B cell (primary cell): ENCODE results near the gene UNC5C. TPM values are rescaled to one million over a fixed set of nuclear protein-coding genes. Genes with fewer than 3 reads are reported as not detected.

ENCODE experiments used
- ATAC-seq: fragments of 200-7000 bp; cut with Tn5 transposase; one replicate; pipeline ENCODE4 v1.10.0; 2021; ENCODE audit warnings: low read depth, mild to moderate bottlenecking, moderate number of reproducible peaks, moderate library complexity
- CTCF ChIA-PET: fragments of 350-600 bp; sonication (Branson Sonifier 250); formaldehyde crosslinking; loops from one replicate; lab custom pipeline; 2021; ENCODE audit warnings: antibody characterized with exemption, inconsistent platforms; lab: Charles Lee
- POLR2A ChIA-PET: fragments of 350-600 bp; sonication (Branson Sonifier 250); formaldehyde crosslinking; loops from one replicate; lab custom pipeline; 2021; ENCODE audit warnings: antibody characterized with exemption; lab: Charles Lee
- DNase-seq: peaks from one replicate; pipeline ENCODE4 v3.0.0; 2013
- H2AFZ ChIP-seq: 2 replicates; pipeline ENCODE4 v1.6.1; 2012; ENCODE audit warnings: mild to moderate bottlenecking, low read depth, low read length; ENCODE audit not compliant: insufficient read depth, poor library complexity, severe bottlenecking
- H3K27ac ChIP-seq, 2 donors: 1 replicate in 1 of 2; 2 replicates in 1 of 2; pipeline ENCODE4 v1.5.1; 2012 to 2013; ENCODE audit warnings: low read length in 2 of 2, mild to moderate bottlenecking in 2 of 2, moderate library complexity in 1 of 2
- H3K27me3 ChIP-seq, 4 experiments: fragments of 200-600 bp in 1 of 4; sonication (generic) in 1 of 4; replicated peaks in 1 of 4; 1 replicate in 2 of 4; 2 replicates in 2 of 4; pipeline versions ENCODE4 v1.6.1 to v1.7.0; 2013 to 2016; ENCODE audit warnings: low read length in 3 of 4, mild to moderate bottlenecking in 2 of 4, mixed read lengths in 1 of 4, moderate library complexity in 1 of 4; ENCODE audit not compliant: insufficient read depth in 4 of 4, control insufficient read depth in 3 of 4; ENCODE audit errors: control extremely low read depth in 1 of 4
- H3K36me3 ChIP-seq, 2 experiments: replicated peaks in 1 of 2; 1 replicate in 1 of 2; 2 replicates in 1 of 2; pipeline versions ENCODE4 v1.6.1 to v1.7.1; 2013; ENCODE audit warnings: low read length in 1 of 2; ENCODE audit not compliant: insufficient read depth in 2 of 2, control insufficient read depth in 1 of 2; ENCODE audit errors: control extremely low read depth in 1 of 2, extremely low read depth in 1 of 2
- H3K4me1 ChIP-seq, 2 donors: fragments of 200-600 bp in 1 of 2; sonication (generic) in 1 of 2; 1 replicate in 1 of 2; 2 replicates in 1 of 2; pipeline versions ENCODE4 v1.5.1 to v1.6.1; 2013 to 2017; ENCODE audit warnings: low read length in 2 of 2; ENCODE audit not compliant: control insufficient read depth in 2 of 2, insufficient read depth in 2 of 2
- H3K4me2 ChIP-seq: replicated peaks from 2 replicates; pipeline ENCODE3; 2012; ENCODE audit warnings: mild to moderate bottlenecking, low read depth, low read length; ENCODE audit not compliant: poor library complexity, severe bottlenecking
- H3K4me3 ChIP-seq, 5 experiments: fragments of 200-600 bp in 1 of 5; sonication (generic) in 1 of 5; 1 replicate in 3 of 5; 2 replicates in 2 of 5; pipeline versions ENCODE4 v1.5.1 to v1.7.0; 2011 to 2016; ENCODE audit warnings: low read length in 4 of 5, mild to moderate bottlenecking in 4 of 5, low read depth in 2 of 5, control low read depth in 1 of 5, moderate library complexity in 1 of 5; ENCODE audit not compliant: insufficient read depth in 1 of 5; ENCODE audit errors: control extremely low read depth in 1 of 5, extremely low read depth in 1 of 5
- H3K79me2 ChIP-seq: fragments of 200-600 bp; sonication (generic); one replicate; pipeline ENCODE4 v1.6.0; 2016; ENCODE audit warnings: low read length; ENCODE audit not compliant: control insufficient read depth, insufficient read depth
- H3K9ac ChIP-seq: fragments of 200-600 bp; sonication (generic); 2 replicates; pipeline ENCODE4 v1.6.1; 2017; ENCODE audit warnings: mild to moderate bottlenecking, low read length, moderate library complexity
- H3K9me3 ChIP-seq, 3 donors: one replicate each; pipeline versions ENCODE4 v1.6.1 to v1.7.1; 2013; ENCODE audit warnings: low read length in 2 of 3; ENCODE audit not compliant: control insufficient read depth in 2 of 3, insufficient read depth in 1 of 3; ENCODE audit errors: control extremely low read depth in 1 of 3
- H4K20me1 ChIP-seq: 2 replicates; pipeline ENCODE4 v1.6.0; 2012; ENCODE audit warnings: mild to moderate bottlenecking, low read length; ENCODE audit not compliant: insufficient read depth, control insufficient read depth, poor library complexity, severe bottlenecking
- H3K27ac Mint-ChIP-seq: one replicate; pipeline ENCODE4 v1.8.0; 2021; ENCODE audit warnings: mixed read lengths
- H3K27me3 Mint-ChIP-seq: one replicate; pipeline ENCODE4 v1.8.0; 2021; ENCODE audit warnings: mixed read lengths
- H3K4me1 Mint-ChIP-seq: one replicate; pipeline ENCODE4 v1.8.0; 2021; ENCODE audit warnings: mixed read lengths
- H3K4me3 Mint-ChIP-seq: one replicate; pipeline ENCODE4 v1.8.0; 2021; ENCODE audit warnings: mixed read lengths
- H3K9me3 Mint-ChIP-seq: one replicate; pipeline ENCODE4 v1.8.0; 2022; ENCODE audit warnings: mixed read lengths; ENCODE audit not compliant: insufficient read depth
- EZH2 ChIP-seq: IDR thresholded peaks from 2 replicates; pipeline ENCODE4 v1.6.1; 2012; ENCODE audit warnings: borderline replicate concordance, low read depth, mild to moderate bottlenecking, moderate library complexity, low read length; ENCODE audit not compliant: insufficient read depth, poor library complexity, severe bottlenecking
- WGBS: methylation state at CpG from one replicate; pipeline ENCODE4 v1.1.5; 2013; ENCODE audit warnings: missing lambda C conversion rate; ENCODE audit not compliant: insufficient coverage; 5-methylcytosine and 5-hydroxymethylcytosine counted together
- intact Hi-C: fragments of 100-400 bp; cut with micrococcal nuclease; formaldehyde crosslinking; loops from one replicate; pipeline ENCODE4 v1.10.0; 2022
- polyA plus RNA-seq: library from polyadenylated mRNA; depleted of rRNA; stranded (reverse); fragments of >200 nt; gene quantifications from 2 replicates; pipeline ENCODE4 v1.2.3, GENCODE V29; 2012
- total RNA-seq, 2 donors: library from RNA; stranded (reverse); fragments of 120-200 nt in 1 of 2; gene quantifications; 1 replicate in 1 of 2; 2 replicates in 1 of 2; pipeline versions ENCODE4 v1.2.3 to v1.2.4, GENCODE V29; 2013 to 2022
- TF ChIP-seq, protein P1 (sequence below): fragments of 200-600 bp; IDR thresholded peaks from one replicate; pipeline ENCODE4 v1.8.0; 2022; ENCODE audit warnings: antibody characterized with exemption, mild to moderate bottlenecking

The UNC5C gene
- total and polyA plus RNA-seq, 2 donors (not counting 1 experiment from before 2014, with no cell fraction given): not detected

DNA sequence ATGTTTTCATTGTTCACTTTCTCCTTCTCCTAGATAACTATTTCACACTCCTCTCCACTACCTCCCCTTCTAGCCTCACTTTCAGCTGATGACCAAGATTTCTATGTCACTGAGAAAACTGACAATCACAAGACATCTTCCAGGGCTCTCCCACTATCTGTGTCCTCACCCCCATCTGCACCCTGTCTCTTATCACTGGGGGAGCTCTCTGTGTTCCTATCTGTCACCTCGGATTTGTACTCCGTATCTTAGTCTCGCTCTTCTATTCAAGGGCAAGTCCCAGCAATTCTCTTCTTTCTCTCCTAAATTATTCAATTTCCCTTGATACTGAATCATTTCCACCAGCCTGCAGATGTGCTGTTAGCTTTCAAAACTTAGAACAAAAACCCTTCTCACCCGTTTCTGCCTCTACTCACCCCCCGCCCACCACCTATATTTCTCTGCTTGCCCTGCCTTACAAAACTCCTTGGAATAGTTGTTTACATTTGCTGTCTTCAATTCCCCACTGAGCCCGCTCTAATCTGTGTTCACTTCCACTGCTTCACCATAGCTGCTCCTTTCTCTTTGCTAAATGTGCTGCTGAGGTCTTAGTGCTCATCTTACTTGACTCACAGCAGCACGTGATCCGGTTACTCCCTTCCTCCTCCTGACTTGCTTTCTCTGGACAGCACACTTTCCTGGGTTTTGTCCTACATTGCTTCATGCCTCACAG, 293.2 kb downstream of the UNC5C start:
- no peaks in the 10 kb centered on the region for H3K9me3 Mint-ChIP-seq
- no peak overlapping the region for H3K27ac Mint-ChIP-seq
- H3K27me3 ChIP-seq: no peaks in the 10 kb centered on the region
- H3K4me3 Mint-ChIP-seq: no peak overlapping the region
- no peaks in the 10 kb centered on the region for H3K9me3 ChIP-seq
- H3K36me3 ChIP-seq: no peaks in the 10 kb centered on the region
- CTCF ChIA-PET: no interaction called here
- H4K20me1 ChIP-seq: no peaks in the 10 kb centered on the region
- WGBS: 91% methylated on average over 8 of the region's 8 CpGs
- H3K4me1 ChIP-seq: no peaks in the 10 kb centered on the region
- no peak overlapping the region for H2AFZ ChIP-seq
- H3K4me1 Mint-ChIP-seq: no peaks in the 10 kb centered on the region
- POLR2A ChIA-PET: no interaction called here
- DNase-seq (no peak), ATAC-seq (no peak)
- intact Hi-C loops: no loop called here
- TF ChIP-seq, protein P1, sequence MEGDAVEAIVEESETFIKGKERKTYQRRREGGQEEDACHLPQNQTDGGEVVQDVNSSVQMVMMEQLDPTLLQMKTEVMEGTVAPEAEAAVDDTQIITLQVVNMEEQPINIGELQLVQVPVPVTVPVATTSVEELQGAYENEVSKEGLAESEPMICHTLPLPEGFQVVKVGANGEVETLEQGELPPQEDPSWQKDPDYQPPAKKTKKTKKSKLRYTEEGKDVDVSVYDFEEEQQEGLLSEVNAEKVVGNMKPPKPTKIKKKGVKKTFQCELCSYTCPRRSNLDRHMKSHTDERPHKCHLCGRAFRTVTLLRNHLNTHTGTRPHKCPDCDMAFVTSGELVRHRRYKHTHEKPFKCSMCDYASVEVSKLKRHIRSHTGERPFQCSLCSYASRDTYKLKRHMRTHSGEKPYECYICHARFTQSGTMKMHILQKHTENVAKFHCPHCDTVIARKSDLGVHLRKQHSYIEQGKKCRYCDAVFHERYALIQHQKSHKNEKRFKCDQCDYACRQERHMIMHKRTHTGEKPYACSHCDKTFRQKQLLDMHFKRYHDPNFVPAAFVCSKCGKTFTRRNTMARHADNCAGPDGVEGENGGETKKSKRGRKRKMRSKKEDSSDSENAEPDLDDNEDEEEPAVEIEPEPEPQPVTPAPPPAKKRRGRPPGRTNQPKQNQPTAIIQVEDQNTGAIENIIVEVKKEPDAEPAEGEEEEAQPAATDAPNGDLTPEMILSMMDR: no peak
- TF ChIP-seq EZH2: no peak
- H3K79me2 ChIP-seq: no peaks in the 10 kb centered on the region
- no peak overlapping the region for H3K4me2 ChIP-seq
- no peak overlapping the region for H3K9ac ChIP-seq
- H3K27ac ChIP-seq: no peak overlapping the region
- H3K4me3 ChIP-seq: no peak overlapping the region
- no peaks in the 10 kb centered on the region for H3K27me3 Mint-ChIP-seq

DNA sequence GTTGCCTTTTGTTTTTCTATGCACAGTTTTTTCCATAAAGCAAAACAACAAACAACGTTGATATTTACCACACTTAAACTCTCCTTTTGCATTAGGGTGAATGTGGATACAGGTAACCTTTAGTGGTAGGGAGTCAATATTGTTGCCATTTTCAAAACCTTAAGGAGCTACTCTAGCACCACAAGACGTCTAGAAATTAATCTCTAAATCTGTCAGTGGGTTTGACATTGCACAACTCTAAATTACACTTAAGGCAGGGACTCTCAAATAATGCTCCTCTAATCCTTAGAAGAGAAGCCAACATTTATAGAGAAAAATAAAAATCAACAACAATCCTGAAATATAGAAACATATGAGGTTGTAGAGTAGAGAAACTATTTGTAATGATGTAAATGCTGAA, 297.2 kb downstream of the UNC5C start:
- Histone ChIP-seq H3K4me2 (no peak overlapping the region), H3K79me2 (no peaks in the 10 kb centered on the region), H4K20me1 (no peaks in the 10 kb centered on the region), H3K36me3 (no peaks in the 10 kb centered on the region), H3K9me3 (no peaks in the 10 kb centered on the region), H2AFZ (no peak overlapping the region), H3K9ac (no peak overlapping the region), H3K27me3 (no peaks in the 10 kb centered on the region), H3K27ac (no peak overlapping the region), H3K4me3 (no peak overlapping the region), H3K4me1 (no peaks in the 10 kb centered on the region)
- no peak overlapping the region for H3K4me3 Mint-ChIP-seq
- TF ChIP-seq, protein P1: no peak
- TF ChIP-seq EZH2: no peak
- CTCF ChIA-PET: no interaction called here
- no CpG with 5 or more reads among the region's 2 CpGs for WGBS
- H3K4me1 Mint-ChIP-seq: no peaks in the 10 kb centered on the region
- no peaks in the 10 kb centered on the region for H3K27me3 Mint-ChIP-seq
- intact Hi-C loops: no loop called here
- no peak for ATAC-seq
- no peak for DNase-seq
- H3K9me3 Mint-ChIP-seq: no peaks in the 10 kb centered on the region
- no peak overlapping the region for H3K27ac Mint-ChIP-seq
- POLR2A ChIA-PET: no interaction called here
